Spleen (tissue), 11 donors: ENCODE measurements around the gene PUM2. TPM values are rescaled to one million over a fixed set of nuclear protein-coding genes. Genes with fewer than 3 reads are reported as not detected.

Experiments
- DNase-seq: peaks from one replicate; pipeline ENCODE4 v3.0.0-alpha.2; 2020
- H3K27ac ChIP-seq, 8 donors: fragments of 200-600 bp; sonication (generic) in 7 of 8; 1 replicate in 4 of 8; 2 replicates in 4 of 8; pipeline versions ENCODE4 v1.5.0 to v1.8.0; 2016 to 2021; ENCODE audit warnings: inconsistent platforms in 4 of 8, mild to moderate bottlenecking in 4 of 8, moderate library complexity in 1 of 8
- H3K27me3 ChIP-seq, 7 donors: fragments of 200-600 bp; sonication (generic) in 6 of 7; replicated peaks in 1 of 7; 1 replicate in 4 of 7; 2 replicates in 3 of 7; pipeline versions ENCODE4 v1.5.0 to v1.8.0; 2016 to 2021; ENCODE audit warnings: inconsistent platforms in 3 of 7, mild to moderate bottlenecking in 1 of 7
- H3K36me3 ChIP-seq, 6 donors: fragments of 200-600 bp; sonication (generic) in 5 of 6; 1 replicate in 4 of 6; 2 replicates in 2 of 6; pipeline versions ENCODE4 v1.5.0 to v1.8.0; 2016 to 2021; ENCODE audit warnings: inconsistent platforms in 2 of 6
- H3K4me1 ChIP-seq, 6 donors: fragments of 200-600 bp; sonication (generic) in 5 of 6; 1 replicate in 3 of 6; 2 replicates in 3 of 6; pipeline versions ENCODE4 v1.5.0 to v1.8.0; 2016 to 2021; ENCODE audit warnings: inconsistent platforms in 3 of 6
- H3K4me3 ChIP-seq, 8 donors: fragments of 200-600 bp; sonication (generic) in 7 of 8; 1 replicate in 4 of 8; 2 replicates in 4 of 8; pipeline versions ENCODE4 v1.5.0 to v1.8.0; 2016 to 2021; ENCODE audit warnings: inconsistent platforms in 4 of 8, mild to moderate bottlenecking in 4 of 8, moderate library complexity in 2 of 8
- H3K9me3 ChIP-seq, 8 donors: fragments of 200-600 bp; sonication (generic) in 7 of 8; 1 replicate in 4 of 8; 2 replicates in 4 of 8; pipeline versions ENCODE4 v1.5.0 to v1.8.0; 2016 to 2021; ENCODE audit warnings: inconsistent platforms in 4 of 8
- POLR2A ChIP-seq, 3 donors: fragments of 450-650 bp; IDR thresholded peaks; one replicate each; pipeline ENCODE4 v1.5.1; 2017; ENCODE audit warnings: antibody characterized with exemption in 3 of 3, mild to moderate bottlenecking in 1 of 3
- POLR2AphosphoS5 ChIP-seq, 3 donors: sonication (generic); formaldehyde crosslinking; IDR thresholded peaks; one replicate each; pipeline ENCODE4 v1.5.1; 2017; ENCODE audit warnings: antibody characterized with exemption in 3 of 3
- WGBS, 5 donors: extraction: QIAGEN DNeasy Blood & Tissue Kit in 3 of 5; methylation state at CpG; one replicate each; pipeline versions ENCODE4 v1.1.5 to v1.1.7; 2013 to 2018; 5-methylcytosine and 5-hydroxymethylcytosine counted together
- intact Hi-C: fragments of 100-400 bp; cut with DNase I; formaldehyde crosslinking; loops from one replicate; pipeline ENCODE4 v1.15.0; 2023; ENCODE audit warnings: low total_unique reads
- polyA plus RNA-seq, 3 donors: library from polyadenylated mRNA; stranded (reverse); fragments of 200-250 nt; gene quantifications; one replicate each; pipeline ENCODE4 v1.2.1, GENCODE V29; 2013
- total RNA-seq, 7 donors: library from RNA; depleted of rRNA in 3 of 7; stranded (reverse); fragments of >200 nt in 3 of 7; fragmentation: NEBNext Ultra II Directional in 4 of 7; extraction: Animal tissue kit (Norgen Biotek cat#: 25700) in 4 of 7; gene quantifications; one replicate each; pipeline versions ENCODE4 v1.1.0 to v1.2.1, GENCODE V29; 2016 to 2021
- TF ChIP-seq, protein P1 (sequence below), 11 experiments: fragments of 200-600 bp in 7 of 11; fragments of 450-650 bp in 4 of 11; sonication (generic) in 4 of 11; IDR thresholded peaks in 8 of 11; conservative IDR thresholded peaks in 3 of 11; 1 replicate in 7 of 11; 2 replicates in 4 of 11; pipeline versions ENCODE4 v1.4.0 to v1.8.0; 2016 to 2021; ENCODE audit warnings: antibody characterized with exemption in 11 of 11, inconsistent platforms in 4 of 11, mild to moderate bottlenecking in 1 of 11
- donor health status: healthy with polysubstance abuse.
- donor health status: DM: no; HTN: no; CAD: no; lungs with moderate emphysema.
- donor health status: DM: no; HTN: no; CAD: no.
- donor health status: Bipolar disorder and iron deficiency.
- donor health status: healthy.
- donor health status: DM: no; HTN: no; CAD: no.
- donor health status: DM: yes; HTN: yes; CAD: no.

The PUM2 gene
- total and polyA plus RNA-seq, 10 donors, result 29.2 to 137 (median 91.0) TPM

DNA sequence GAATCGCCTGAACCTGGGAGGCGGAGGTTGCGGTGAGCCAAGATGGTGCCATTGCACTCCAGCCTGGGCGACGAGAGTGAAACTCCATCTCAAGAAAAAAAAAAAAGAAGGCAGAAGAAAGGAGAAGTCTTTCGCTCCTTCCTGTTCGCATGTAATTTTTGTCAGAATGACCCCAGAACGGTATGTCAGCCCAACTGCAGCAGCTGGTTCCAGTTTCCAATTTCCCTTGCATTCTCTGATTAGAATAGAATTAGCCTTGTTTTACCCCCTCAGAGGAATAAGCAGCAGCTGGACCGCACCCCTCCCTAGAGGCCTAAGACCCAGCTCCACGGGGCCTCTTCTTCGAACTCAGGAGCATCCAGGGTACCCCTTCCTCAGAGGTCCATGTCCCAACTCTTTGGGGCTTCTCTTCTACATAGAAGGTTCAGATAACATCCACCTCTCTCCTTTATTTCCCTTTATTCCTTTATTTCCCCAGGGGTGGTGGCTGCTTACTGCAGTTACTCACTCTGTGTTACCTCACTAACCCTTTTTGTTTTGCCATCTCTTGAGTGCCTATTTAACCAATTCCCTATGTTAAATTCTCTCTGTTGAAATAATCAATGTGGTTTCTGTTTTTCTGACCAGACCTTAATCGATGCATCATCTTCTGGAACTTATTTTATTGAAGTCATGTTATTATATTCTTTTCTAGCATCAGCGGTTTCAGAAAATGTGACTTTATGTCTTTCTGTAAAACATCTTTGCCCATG, 7.2 kb upstream of the PUM2 start:
- Histone ChIP-seq H3K4me3 (no peak overlapping the region), H3K27ac (peak overlapping the region in 5 of 8 donors; percentile 21 to 54 (median 47)), H3K36me3 (no peaks in the 10 kb centered on the region), H3K27me3 (no peaks in the 10 kb centered on the region), H3K4me1 (peaks cover 0 to 5% (median 0%) of the 10 kb centered on the region in 6 donors), H3K9me3 (no peaks in the 10 kb centered on the region)
- no peak for DNase-seq
- intact Hi-C loops, result no loop called here
- WGBS, 5 donors, result 77 to 88% (median 77%) methylated on average over 11 to 13 of the region's 13 CpGs
- TF ChIP-seq POLR2A (IDR thresholded peaks at IDR 0.05), result no peak

DNA sequence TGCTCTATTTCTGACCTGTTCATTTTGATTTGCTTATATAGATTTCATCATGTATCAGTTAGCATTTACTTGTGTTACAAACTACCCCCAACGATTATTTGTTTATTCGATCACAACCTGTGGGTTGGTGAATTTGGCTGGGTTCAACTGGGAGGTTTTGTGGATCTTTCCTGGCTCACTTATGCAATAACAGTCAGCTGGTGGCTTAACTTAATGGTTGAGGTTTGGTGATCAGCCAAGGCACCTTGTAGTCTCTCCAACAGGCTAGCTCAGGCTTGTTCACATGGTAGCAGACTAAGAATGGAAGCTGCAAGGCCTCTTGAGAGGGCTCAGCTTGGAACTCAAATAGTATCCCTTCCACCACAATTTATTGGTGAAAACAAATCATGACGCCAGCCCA, 5.4 kb upstream of the PUM2 start:
- WGBS, 5 donors, result 62 to 94% (median 89%) methylated on average over 3 of the region's 3 CpGs
- Histone ChIP-seq H3K27me3 (no peaks in the 10 kb centered on the region), H3K9me3 (no peaks in the 10 kb centered on the region), H3K27ac (no peak overlapping the region), H3K36me3 (no peaks in the 10 kb centered on the region), H3K4me1 (peaks cover 0 to 22% (median 14%) of the 10 kb centered on the region in 6 donors), H3K4me3 (no peak overlapping the region)
- no peak for DNase-seq
- TF ChIP-seq, protein P1, sequence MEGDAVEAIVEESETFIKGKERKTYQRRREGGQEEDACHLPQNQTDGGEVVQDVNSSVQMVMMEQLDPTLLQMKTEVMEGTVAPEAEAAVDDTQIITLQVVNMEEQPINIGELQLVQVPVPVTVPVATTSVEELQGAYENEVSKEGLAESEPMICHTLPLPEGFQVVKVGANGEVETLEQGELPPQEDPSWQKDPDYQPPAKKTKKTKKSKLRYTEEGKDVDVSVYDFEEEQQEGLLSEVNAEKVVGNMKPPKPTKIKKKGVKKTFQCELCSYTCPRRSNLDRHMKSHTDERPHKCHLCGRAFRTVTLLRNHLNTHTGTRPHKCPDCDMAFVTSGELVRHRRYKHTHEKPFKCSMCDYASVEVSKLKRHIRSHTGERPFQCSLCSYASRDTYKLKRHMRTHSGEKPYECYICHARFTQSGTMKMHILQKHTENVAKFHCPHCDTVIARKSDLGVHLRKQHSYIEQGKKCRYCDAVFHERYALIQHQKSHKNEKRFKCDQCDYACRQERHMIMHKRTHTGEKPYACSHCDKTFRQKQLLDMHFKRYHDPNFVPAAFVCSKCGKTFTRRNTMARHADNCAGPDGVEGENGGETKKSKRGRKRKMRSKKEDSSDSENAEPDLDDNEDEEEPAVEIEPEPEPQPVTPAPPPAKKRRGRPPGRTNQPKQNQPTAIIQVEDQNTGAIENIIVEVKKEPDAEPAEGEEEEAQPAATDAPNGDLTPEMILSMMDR (IDR thresholded peaks at IDR 0.05 in 8 of 11, conservative IDR thresholded peaks at IDR 0.05 in 3 of 11), result no peak
- no peak for TF ChIP-seq POLR2AphosphoS5 (IDR thresholded peaks at IDR 0.05)
- no peak for TF ChIP-seq POLR2A (IDR thresholded peaks at IDR 0.05)
- intact Hi-C loops, result no loop called here

DNA sequence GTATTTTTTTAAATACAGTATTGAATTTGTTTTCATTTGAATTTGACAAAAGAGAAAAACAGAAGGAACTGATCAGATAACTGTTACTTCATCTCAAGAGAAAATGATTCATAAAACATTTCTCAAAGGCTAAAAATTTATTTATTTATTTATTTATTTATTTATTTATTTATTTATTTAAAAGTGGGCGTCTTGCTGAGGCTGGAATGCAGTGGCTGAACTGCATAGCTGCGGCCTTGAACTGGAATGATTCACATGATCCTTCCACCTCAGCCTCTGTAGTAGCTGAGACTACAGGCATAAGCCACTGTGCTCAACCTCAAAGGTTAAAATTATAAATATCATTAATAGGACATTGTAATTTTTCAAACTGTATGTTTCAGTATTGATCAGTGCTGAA, 4.5 kb upstream of the PUM2 start:
- no peaks in the 10 kb centered on the region for H3K9me3 ChIP-seq
- intact Hi-C loops, result no loop called here
- TF ChIP-seq POLR2A (IDR thresholded peaks at IDR 0.05) (no peak), POLR2AphosphoS5 (IDR thresholded peaks at IDR 0.05) (no peak)
- TF ChIP-seq, protein P1 (IDR thresholded peaks at IDR 0.05 in 8 of 11, conservative IDR thresholded peaks at IDR 0.05 in 3 of 11), result no peak
- peaks cover 0 to 22% (median 14%) of the 10 kb centered on the region in 6 donors for H3K4me1 ChIP-seq
- H3K27me3 ChIP-seq, result no peaks in the 10 kb centered on the region
- no peak overlapping the region for H3K4me3 ChIP-seq
- no peak overlapping the region for H3K27ac ChIP-seq
- DNase-seq, result no peak
- WGBS, 5 donors, result 77 to 89% (median 84%) methylated on average over 2 of the region's 2 CpGs
- no peaks in the 10 kb centered on the region for H3K36me3 ChIP-seq

DNA sequence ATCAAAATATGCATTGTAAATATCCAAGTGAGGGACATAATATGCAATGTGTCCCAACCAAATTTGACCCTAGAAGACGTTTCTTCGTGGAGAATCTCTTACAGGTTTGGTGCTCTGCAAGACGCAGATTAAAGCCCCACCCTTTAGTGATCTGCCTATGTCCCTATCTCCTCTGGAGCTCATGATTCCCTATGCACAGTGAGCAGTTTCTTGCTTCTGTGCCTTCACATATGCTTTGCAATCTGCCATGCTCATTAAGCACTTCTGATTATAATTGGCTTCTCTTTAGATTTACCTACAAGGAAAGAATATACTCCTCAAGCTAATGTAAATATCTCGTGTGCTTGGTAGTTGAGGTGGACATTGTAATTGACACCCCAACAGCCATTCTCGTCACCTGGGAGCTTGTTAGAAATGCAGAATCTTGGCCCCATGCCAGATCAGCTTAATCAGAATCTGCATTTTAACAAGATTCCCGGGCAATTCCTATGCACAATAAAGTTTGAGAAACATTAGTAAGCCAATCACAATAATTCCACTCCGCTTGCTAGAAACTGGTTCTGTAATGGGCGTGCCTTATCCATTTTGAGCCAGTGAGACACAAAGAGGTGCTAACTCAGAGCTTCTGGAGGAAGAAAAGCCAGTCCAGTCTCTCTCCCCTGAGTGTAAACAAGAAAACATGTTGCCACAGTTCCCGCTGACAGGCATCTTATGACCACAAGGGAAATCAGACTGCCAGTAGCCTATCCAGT, 2.8 kb upstream of the PUM2 start:
- Histone ChIP-seq H3K9me3 (no peaks in the 10 kb centered on the region), H3K4me1 (peaks cover 14 to 38% (median 27%) of the 10 kb centered on the region in 6 donors), H3K36me3 (peaks cover 0 to 3% (median 0%) of the 10 kb centered on the region in 6 donors), H3K27me3 (no peaks in the 10 kb centered on the region), H3K4me3 (no peak overlapping the region), H3K27ac (peak overlapping the region in 2 of 8 donors; percentile 4 to 98)
- intact Hi-C loops, result no loop called here
- 87 to 93% (median 91%) methylated on average over 9 of the region's 9 CpGs for WGBS, 5 donors
- TF ChIP-seq POLR2AphosphoS5 (IDR thresholded peaks at IDR 0.05), result no peak
- TF ChIP-seq POLR2A (IDR thresholded peaks at IDR 0.05), result no peak
- TF ChIP-seq, protein P1 (IDR thresholded peaks at IDR 0.05 in 8 of 11, conservative IDR thresholded peaks at IDR 0.05 in 3 of 11), result no peak
- DNase-seq, result no peak
